ENCODE measurements around the gene BCS1L. TPM values are rescaled to one million over a fixed set of nuclear protein-coding genes. Genes with fewer than 3 reads are reported as not detected.

The BCS1L gene
- total RNA-seq, 1 donor from 2014 or later: 39.0 TPM

GRCh38 chr2:218644721-218645120 is 14.8 kb upstream of the BCS1L start:
- no peak for TF ChIP-seq CTCF (IDR thresholded peaks at IDR 0.05; ENCODE audit: unreplicated experiment)
- Mint-ChIP-seq H3K27me3 (ENCODE audit: unreplicated experiment) (peaks cover 6% of the 10 kb centered on the region), H3K36me3 (ENCODE audit: low read depth, unreplicated experiment) (peaks cover 17% of the 10 kb centered on the region), H3K9me3 (ENCODE audit: unreplicated experiment) (no peaks in the 10 kb centered on the region), H3K4me3 (ENCODE audit: unreplicated experiment) (no peak overlapping the region), H3K27ac (ENCODE audit: unreplicated experiment) (peak overlapping the region; percentile 32), H3K4me1 (ENCODE audit: unreplicated experiment) (peaks cover 11% of the 10 kb centered on the region)
- no peak for DNase-seq (ENCODE audit: low spot score)

GRCh38 chr2:218645126-218645525 is 14.4 kb upstream of the BCS1L start:
- Mint-ChIP-seq H3K9me3 (ENCODE audit: unreplicated experiment) (no peaks in the 10 kb centered on the region), H3K27ac (ENCODE audit: unreplicated experiment) (peak overlapping the region; percentile 32), H3K36me3 (ENCODE audit: low read depth, unreplicated experiment) (peaks cover 15% of the 10 kb centered on the region), H3K4me1 (ENCODE audit: unreplicated experiment) (peaks cover 11% of the 10 kb centered on the region), H3K4me3 (ENCODE audit: unreplicated experiment) (no peak overlapping the region), H3K27me3 (ENCODE audit: unreplicated experiment) (peaks cover 6% of the 10 kb centered on the region)
- no peak for DNase-seq (ENCODE audit: low spot score)
- TF ChIP-seq CTCF (IDR thresholded peaks at IDR 0.05; ENCODE audit: unreplicated experiment): no peak

- H3K4me1 Mint-ChIP-seq (ENCODE audit: unreplicated experiment): no peaks in the 10 kb centered on the region
- DNase-seq (ENCODE audit: low spot score): peak; percentile 58
- peak; percentile 75 for TF ChIP-seq CTCF (IDR thresholded peaks at IDR 0.05; ENCODE audit: unreplicated experiment)
- H3K9me3 Mint-ChIP-seq (ENCODE audit: unreplicated experiment): no peaks in the 10 kb centered on the region
- H3K36me3 Mint-ChIP-seq (ENCODE audit: low read depth, unreplicated experiment): peaks cover 25% of the 10 kb centered on the region
- H3K27ac Mint-ChIP-seq (ENCODE audit: unreplicated experiment): peak overlapping the region; percentile 78
- H3K4me3 Mint-ChIP-seq (ENCODE audit: unreplicated experiment): peak overlapping the region; percentile 79
- H3K27me3 Mint-ChIP-seq (ENCODE audit: unreplicated experiment): peaks cover 3% of the 10 kb centered on the region
Measured at GRCh38 chr2:218648088-218648786, 11.2 kb upstream of the BCS1L start.

GRCh38 chr2:218648787-218649100 is 10.7 kb upstream of the BCS1L start:
- H3K36me3 Mint-ChIP-seq (ENCODE audit: low read depth, unreplicated experiment): peaks cover 25% of the 10 kb centered on the region
- peak overlapping the region; percentile 78 for H3K27ac Mint-ChIP-seq (ENCODE audit: unreplicated experiment)

More at GRCh38 chr2:218648787-218649100, 10.7 kb upstream of the BCS1L start:
- no peak for DNase-seq (ENCODE audit: low spot score)
- Mint-ChIP-seq H3K4me1 (ENCODE audit: unreplicated experiment) (no peaks in the 10 kb centered on the region), H3K9me3 (ENCODE audit: unreplicated experiment) (no peaks in the 10 kb centered on the region), H3K27me3 (ENCODE audit: unreplicated experiment) (peaks cover 3% of the 10 kb centered on the region), H3K4me3 (ENCODE audit: unreplicated experiment) (peak overlapping the region; percentile 79)
- TF ChIP-seq CTCF (IDR thresholded peaks at IDR 0.05; ENCODE audit: unreplicated experiment): no peak

Data from endothelial cell (in vitro differentiated cells).